ENCODE results near the gene LPP. TPM values are rescaled to one million over a fixed set of nuclear protein-coding genes. Genes with fewer than 3 reads are reported as not detected.
A peak's percentile ranks its signal among the peaks of the same experiment; 100 is the strongest.

LPP gene
- total and polyA plus RNA-seq, 5 donors from 2014 or later = 14.5 to 102 (median 21.7) TPM

- H3K4me3 ChIP-seq (ENCODE audit: low read depth, low read length) = no peak overlapping the region
- Mint-ChIP-seq H3K27ac (peak overlapping the region in 1 of 3 donors; percentile 90), H3K27me3 (no peaks in the 10 kb centered on the region), H3K36me3 (peaks cover 20% of the 10 kb centered on the region), H3K4me3 (no peak overlapping the region), H3K9me3 (no peaks in the 10 kb centered on the region), H3K4me1 (peaks cover 24 to 51% (median 34%) of the 10 kb centered on the region in 4 donors)
- H3K27me3 ChIP-seq (ENCODE audit: control insufficient read depth, insufficient read depth, low read length) = no peaks in the 10 kb centered on the region
- peaks cover 2% of the 10 kb centered on the region for H3K36me3 ChIP-seq (ENCODE audit: control insufficient read depth, insufficient read depth, low read length)
- DNase-seq (no peak), ATAC-seq (ENCODE audit: low read depth in 2 of 2) (no peak)
- no peak overlapping the region for H3K27ac ChIP-seq (ENCODE audit: insufficient read depth, low read length, poor library complexity, severe bottlenecking)
- peaks cover 7% of the 10 kb centered on the region for H3K4me1 ChIP-seq (ENCODE audit: control insufficient read depth, insufficient read depth, low read length, poor library complexity, severe bottlenecking)
- no peaks in the 10 kb centered on the region for H3K9me3 ChIP-seq (ENCODE audit: control insufficient read depth in 2 of 2, low read length in 2 of 2)
Measured at GRCh38 chr3:188295876-188296275, 141.9 kb downstream of the LPP start.

- Mint-ChIP-seq H3K36me3 (peaks cover 13% of the 10 kb centered on the region), H3K9me3 (no peaks in the 10 kb centered on the region), H3K4me1 (peaks cover 24 to 48% (median 31%) of the 10 kb centered on the region in 4 donors), H3K4me3 (no peak overlapping the region), H3K27ac (no peak overlapping the region), H3K27me3 (no peaks in the 10 kb centered on the region)
- Histone ChIP-seq H3K27me3 (ENCODE audit: control insufficient read depth, insufficient read depth, low read length) (no peaks in the 10 kb centered on the region), H3K4me1 (ENCODE audit: control insufficient read depth, insufficient read depth, low read length, poor library complexity, severe bottlenecking) (peaks cover 7% of the 10 kb centered on the region), H3K9me3 (ENCODE audit: control insufficient read depth in 2 of 2, low read length in 2 of 2) (no peaks in the 10 kb centered on the region), H3K36me3 (ENCODE audit: control insufficient read depth, insufficient read depth, low read length) (no peaks in the 10 kb centered on the region), H3K27ac (ENCODE audit: insufficient read depth, low read length, poor library complexity, severe bottlenecking) (no peak overlapping the region), H3K4me3 (ENCODE audit: low read depth, low read length) (no peak overlapping the region)
- peak in 1 of 2 donors; percentile 20 for ATAC-seq (ENCODE audit: low read depth in 2 of 2)
- no peak for DNase-seq
Measured at GRCh38 chr3:188296761-188297612, 143.0 kb downstream of the LPP start.

GRCh38 chr3:188298585-188298984 lies 144.6 kb downstream of the LPP start:
- H3K27me3 ChIP-seq (ENCODE audit: control insufficient read depth, insufficient read depth, low read length) = no peaks in the 10 kb centered on the region
- Mint-ChIP-seq H3K27me3 (peaks cover 4% of the 10 kb centered on the region), H3K9me3 (no peaks in the 10 kb centered on the region), H3K4me3 (peak overlapping the region in 1 of 4 donors; percentile 50), H3K36me3 (peaks cover 10% of the 10 kb centered on the region), H3K27ac (peak overlapping the region in 2 of 3 donors; percentile 4 to 35), H3K4me1 (peaks cover 26 to 45% (median 34%) of the 10 kb centered on the region in 4 donors)
- no peaks in the 10 kb centered on the region for H3K9me3 ChIP-seq (ENCODE audit: control insufficient read depth in 2 of 2, low read length in 2 of 2)
- peaks cover 7% of the 10 kb centered on the region for H3K4me1 ChIP-seq (ENCODE audit: control insufficient read depth, insufficient read depth, low read length, poor library complexity, severe bottlenecking)
- H3K36me3 ChIP-seq (ENCODE audit: control insufficient read depth, insufficient read depth, low read length) = no peaks in the 10 kb centered on the region
- H3K27ac ChIP-seq (ENCODE audit: insufficient read depth, low read length, poor library complexity, severe bottlenecking) = no peak overlapping the region
- ATAC-seq (ENCODE audit: low read depth in 2 of 2) (peak in 1 of 2 donors; percentile 37), DNase-seq (peak in 1 of 3 donors; percentile 43)
- no peak overlapping the region for H3K4me3 ChIP-seq (ENCODE audit: low read depth, low read length)

GRCh38 chr3:188299068-188299467 lies 145.1 kb downstream of the LPP start:
- Histone ChIP-seq H3K27me3 (ENCODE audit: control insufficient read depth, insufficient read depth, low read length) (no peaks in the 10 kb centered on the region), H3K9me3 (ENCODE audit: control insufficient read depth in 2 of 2, low read length in 2 of 2) (no peaks in the 10 kb centered on the region), H3K4me1 (ENCODE audit: control insufficient read depth, insufficient read depth, low read length, poor library complexity, severe bottlenecking) (peaks cover 7% of the 10 kb centered on the region), H3K4me3 (ENCODE audit: low read depth, low read length) (peak overlapping the region; percentile 22), H3K36me3 (ENCODE audit: control insufficient read depth, insufficient read depth, low read length) (no peaks in the 10 kb centered on the region), H3K27ac (ENCODE audit: insufficient read depth, low read length, poor library complexity, severe bottlenecking) (no peak overlapping the region)
- Mint-ChIP-seq H3K9me3 (no peaks in the 10 kb centered on the region), H3K4me1 (peaks cover 26 to 44% (median 34%) of the 10 kb centered on the region in 4 donors), H3K4me3 (peak overlapping the region in 2 of 4 donors; percentile 50 to 54), H3K27me3 (peaks cover 4% of the 10 kb centered on the region), H3K36me3 (peaks cover 10% of the 10 kb centered on the region), H3K27ac (peak overlapping the region; percentile 4 to 35 (median 26))
- DNase-seq (peak in 1 of 3 donors; percentile 68), ATAC-seq (ENCODE audit: low read depth in 2 of 2) (peak in 1 of 2 donors; percentile 44)

GRCh38 chr3:188299708-188300107 lies 145.8 kb downstream of the LPP start:
- Histone ChIP-seq H3K4me3 (ENCODE audit: low read depth, low read length) (no peak overlapping the region), H3K9me3 (ENCODE audit: control insufficient read depth in 2 of 2, low read length in 2 of 2) (no peaks in the 10 kb centered on the region), H3K27ac (ENCODE audit: insufficient read depth, low read length, poor library complexity, severe bottlenecking) (no peak overlapping the region), H3K4me1 (ENCODE audit: control insufficient read depth, insufficient read depth, low read length, poor library complexity, severe bottlenecking) (peaks cover 7% of the 10 kb centered on the region), H3K27me3 (ENCODE audit: control insufficient read depth, insufficient read depth, low read length) (no peaks in the 10 kb centered on the region), H3K36me3 (ENCODE audit: control insufficient read depth, insufficient read depth, low read length) (no peaks in the 10 kb centered on the region)
- ATAC-seq (ENCODE audit: low read depth in 2 of 2) (no peak), DNase-seq (no peak)
- Mint-ChIP-seq H3K27me3 (peaks cover 4% of the 10 kb centered on the region), H3K4me3 (no peak overlapping the region), H3K36me3 (peaks cover 10% of the 10 kb centered on the region), H3K27ac (peak overlapping the region in 2 of 3 donors; percentile 4 to 35), H3K9me3 (no peaks in the 10 kb centered on the region), H3K4me1 (peaks cover 26 to 41% (median 33%) of the 10 kb centered on the region in 4 donors)

GRCh38 chr3:188301147-188301546 lies 147.2 kb downstream of the LPP start:
- peak overlapping the region in 1 of 3 donors; percentile 10 for H3K27ac Mint-ChIP-seq
- peaks cover 25 to 38% (median 28%) of the 10 kb centered on the region in 4 donors for H3K4me1 Mint-ChIP-seq

GRCh38 chr3:188303286-188303799 lies 149.4 kb downstream of the LPP start:
- no peak overlapping the region for H3K4me3 Mint-ChIP-seq
- H3K27me3 Mint-ChIP-seq = peaks cover 4% of the 10 kb centered on the region
- Histone ChIP-seq H3K36me3 (ENCODE audit: control insufficient read depth, insufficient read depth, low read length) (no peaks in the 10 kb centered on the region), H3K9me3 (ENCODE audit: control insufficient read depth in 2 of 2, low read length in 2 of 2) (no peaks in the 10 kb centered on the region), H3K27me3 (ENCODE audit: control insufficient read depth, insufficient read depth, low read length) (peaks cover 2% of the 10 kb centered on the region), H3K27ac (ENCODE audit: insufficient read depth, low read length, poor library complexity, severe bottlenecking) (no peak overlapping the region), H3K4me3 (ENCODE audit: low read depth, low read length) (no peak overlapping the region), H3K4me1 (ENCODE audit: control insufficient read depth, insufficient read depth, low read length, poor library complexity, severe bottlenecking) (peaks cover 5% of the 10 kb centered on the region)
- peaks cover 12 to 24% (median 18%) of the 10 kb centered on the region in 4 donors for H3K4me1 Mint-ChIP-seq
- H3K36me3 Mint-ChIP-seq = peaks cover 14% of the 10 kb centered on the region
- DNase-seq (no peak), ATAC-seq (ENCODE audit: low read depth in 2 of 2) (no peak)
- H3K27ac Mint-ChIP-seq = no peak overlapping the region
- no peaks in the 10 kb centered on the region for H3K9me3 Mint-ChIP-seq

More at GRCh38 chr3:188301147-188301546, 147.2 kb downstream of the LPP start:
- H3K27ac ChIP-seq (ENCODE audit: insufficient read depth, low read length, poor library complexity, severe bottlenecking) = no peak overlapping the region
- DNase-seq (no peak), ATAC-seq (ENCODE audit: low read depth in 2 of 2) (no peak)
- no peak overlapping the region for H3K4me3 Mint-ChIP-seq
- no peaks in the 10 kb centered on the region for H3K36me3 ChIP-seq (ENCODE audit: control insufficient read depth, insufficient read depth, low read length)
- H3K9me3 ChIP-seq (ENCODE audit: control insufficient read depth in 2 of 2, low read length in 2 of 2) = no peaks in the 10 kb centered on the region
- no peaks in the 10 kb centered on the region for H3K27me3 ChIP-seq (ENCODE audit: control insufficient read depth, insufficient read depth, low read length)
- peaks cover 4% of the 10 kb centered on the region for H3K27me3 Mint-ChIP-seq
- peaks cover 18% of the 10 kb centered on the region for H3K36me3 Mint-ChIP-seq
- peaks cover 7% of the 10 kb centered on the region for H3K4me1 ChIP-seq (ENCODE audit: control insufficient read depth, insufficient read depth, low read length, poor library complexity, severe bottlenecking)
- no peak overlapping the region for H3K4me3 ChIP-seq (ENCODE audit: low read depth, low read length)
- no peaks in the 10 kb centered on the region for H3K9me3 Mint-ChIP-seq

Measured in CD4-positive, CD25-positive, alpha-beta regulatory T cell (primary cell).